SK-N-SH (cell line): ENCODE data around the gene CDC25A.

Experiments
- CHD2 ChIP-seq: fragments of 150-350 bp; IDR thresholded peaks from 2 replicates; pipeline ENCODE4 v1.6.1; 2018; ENCODE audit warnings: low read length; ENCODE audit not compliant: partially characterized antibody
- ELF1 ChIP-seq: IDR thresholded peaks from 2 replicates; pipeline ENCODE4 v1.4.0; 2012
- EZH2phosphoT487 ChIP-seq: fragments of 200-600 bp; sonication (generic); IDR thresholded peaks from 2 replicates; pipeline ENCODE4 v1.6.1; 2017; ENCODE audit warnings: low read depth, mixed run types, mild to moderate bottlenecking, antibody characterized with exemption, moderate library complexity, borderline replicate concordance
- GATA2 ChIP-seq: sonication (generic); formaldehyde crosslinking; IDR thresholded peaks from 2 replicates; pipeline ENCODE4 v1.5.0; 2020; ENCODE audit warnings: mild to moderate bottlenecking, missing genetic modification reagents
- NRF1 ChIP-seq: IDR thresholded peaks from 2 replicates; pipeline ENCODE4 v1.6.1; 2012; ENCODE audit warnings: low read depth, mild to moderate bottlenecking, low read length
- POLR2AphosphoS5 ChIP-seq: IDR thresholded peaks from 2 replicates; pipeline ENCODE4 v1.6.1; 2012; ENCODE audit warnings: low read depth, low read length
- RXRA ChIP-seq: IDR thresholded peaks from 2 replicates; pipeline ENCODE4 v1.4.0; 2012; ENCODE audit warnings: low read depth, mild to moderate bottlenecking, borderline replicate concordance
- TAF1 ChIP-seq: IDR thresholded peaks from 2 replicates; pipeline ENCODE4 v1.6.1; 2012; ENCODE audit warnings: low read depth, mild to moderate bottlenecking, low read length, moderate library complexity, borderline replicate concordance
- TEAD4 ChIP-seq: IDR thresholded peaks from 2 replicates; pipeline ENCODE4 v1.4.0; 2012; ENCODE audit warnings: mild to moderate bottlenecking, borderline replicate concordance; ENCODE audit not compliant: insufficient read depth
- YY1 ChIP-seq: IDR thresholded peaks from 2 replicates; pipeline ENCODE4 v1.4.0; 2012; ENCODE audit warnings: low read depth, mild to moderate bottlenecking
- TF ChIP-seq, protein P1 (sequence below): fragments of 200-600 bp; sonication (generic); IDR thresholded peaks from 2 replicates; pipeline ENCODE4 v1.6.1; 2017; ENCODE audit warnings: antibody characterized with exemption, mild to moderate bottlenecking, moderate library complexity
- TF ChIP-seq, protein P2 (sequence below): IDR thresholded peaks from 2 replicates; pipeline ENCODE4 v1.4.0; 2012; ENCODE audit warnings: low read depth

DNA sequence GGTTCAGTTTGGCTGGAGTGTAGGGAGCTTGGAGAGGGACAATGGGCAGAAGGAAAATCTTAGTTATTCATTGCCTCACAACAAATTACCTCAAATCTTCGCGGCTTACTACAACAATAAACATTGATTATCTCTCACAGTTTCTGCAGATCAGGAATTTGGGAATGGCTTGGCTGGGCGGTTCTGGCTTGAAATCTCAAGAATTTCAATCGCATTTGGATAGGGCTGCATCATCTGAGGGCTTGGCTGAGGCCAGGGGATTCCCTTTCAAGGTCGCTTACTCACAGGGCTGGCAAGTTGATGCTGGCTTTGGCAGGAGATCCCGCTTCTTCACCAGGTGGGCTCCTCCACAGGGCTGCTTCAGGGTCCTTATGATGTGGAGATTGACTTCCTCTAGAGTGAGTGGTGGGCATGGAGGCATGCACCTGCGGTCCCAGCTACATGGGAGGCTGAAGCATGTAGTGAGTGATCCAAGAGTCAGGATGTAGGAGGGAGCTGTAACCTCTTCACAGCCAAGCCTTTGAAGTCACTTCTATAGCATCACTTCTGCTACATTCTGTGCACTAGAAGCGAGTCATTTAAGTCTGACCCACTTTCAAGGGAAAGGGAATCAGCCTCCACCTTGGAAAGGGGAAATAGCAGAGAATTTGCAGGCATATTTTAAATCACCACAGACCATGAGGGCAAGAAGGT, 63.1 kb downstream of the CDC25A start:
- TF ChIP-seq, protein P1, sequence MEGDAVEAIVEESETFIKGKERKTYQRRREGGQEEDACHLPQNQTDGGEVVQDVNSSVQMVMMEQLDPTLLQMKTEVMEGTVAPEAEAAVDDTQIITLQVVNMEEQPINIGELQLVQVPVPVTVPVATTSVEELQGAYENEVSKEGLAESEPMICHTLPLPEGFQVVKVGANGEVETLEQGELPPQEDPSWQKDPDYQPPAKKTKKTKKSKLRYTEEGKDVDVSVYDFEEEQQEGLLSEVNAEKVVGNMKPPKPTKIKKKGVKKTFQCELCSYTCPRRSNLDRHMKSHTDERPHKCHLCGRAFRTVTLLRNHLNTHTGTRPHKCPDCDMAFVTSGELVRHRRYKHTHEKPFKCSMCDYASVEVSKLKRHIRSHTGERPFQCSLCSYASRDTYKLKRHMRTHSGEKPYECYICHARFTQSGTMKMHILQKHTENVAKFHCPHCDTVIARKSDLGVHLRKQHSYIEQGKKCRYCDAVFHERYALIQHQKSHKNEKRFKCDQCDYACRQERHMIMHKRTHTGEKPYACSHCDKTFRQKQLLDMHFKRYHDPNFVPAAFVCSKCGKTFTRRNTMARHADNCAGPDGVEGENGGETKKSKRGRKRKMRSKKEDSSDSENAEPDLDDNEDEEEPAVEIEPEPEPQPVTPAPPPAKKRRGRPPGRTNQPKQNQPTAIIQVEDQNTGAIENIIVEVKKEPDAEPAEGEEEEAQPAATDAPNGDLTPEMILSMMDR: no peak
- TF ChIP-seq, protein P2, sequence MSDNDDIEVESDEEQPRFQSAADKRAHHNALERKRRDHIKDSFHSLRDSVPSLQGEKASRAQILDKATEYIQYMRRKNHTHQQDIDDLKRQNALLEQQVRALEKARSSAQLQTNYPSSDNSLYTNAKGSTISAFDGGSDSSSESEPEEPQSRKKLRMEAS: no peak
- TF ChIP-seq RXRA: no peak
- TF ChIP-seq ELF1: no peak
- TF ChIP-seq TAF1: no peak
- TF ChIP-seq POLR2AphosphoS5: no peak
- TF ChIP-seq EZH2phosphoT487: no peak
- TF ChIP-seq YY1: no peak
- TF ChIP-seq NRF1: no peak
- TF ChIP-seq CHD2: no peak
- TF ChIP-seq TEAD4: no peak
- TF ChIP-seq GATA2 (CRISPR knock-in tag): no peak
